ENCODE measurements around the gene DPF3. TPM values are rescaled to one million over a fixed set of nuclear protein-coding genes. Genes with fewer than 3 reads are reported as not detected.

Gene DPF3
- total RNA-seq, 3 donors from 2014 or later (not counting 1 experiment from before 2014, with no cell fraction given): 1.4 to 1.8 (median 1.4) TPM

DNA sequence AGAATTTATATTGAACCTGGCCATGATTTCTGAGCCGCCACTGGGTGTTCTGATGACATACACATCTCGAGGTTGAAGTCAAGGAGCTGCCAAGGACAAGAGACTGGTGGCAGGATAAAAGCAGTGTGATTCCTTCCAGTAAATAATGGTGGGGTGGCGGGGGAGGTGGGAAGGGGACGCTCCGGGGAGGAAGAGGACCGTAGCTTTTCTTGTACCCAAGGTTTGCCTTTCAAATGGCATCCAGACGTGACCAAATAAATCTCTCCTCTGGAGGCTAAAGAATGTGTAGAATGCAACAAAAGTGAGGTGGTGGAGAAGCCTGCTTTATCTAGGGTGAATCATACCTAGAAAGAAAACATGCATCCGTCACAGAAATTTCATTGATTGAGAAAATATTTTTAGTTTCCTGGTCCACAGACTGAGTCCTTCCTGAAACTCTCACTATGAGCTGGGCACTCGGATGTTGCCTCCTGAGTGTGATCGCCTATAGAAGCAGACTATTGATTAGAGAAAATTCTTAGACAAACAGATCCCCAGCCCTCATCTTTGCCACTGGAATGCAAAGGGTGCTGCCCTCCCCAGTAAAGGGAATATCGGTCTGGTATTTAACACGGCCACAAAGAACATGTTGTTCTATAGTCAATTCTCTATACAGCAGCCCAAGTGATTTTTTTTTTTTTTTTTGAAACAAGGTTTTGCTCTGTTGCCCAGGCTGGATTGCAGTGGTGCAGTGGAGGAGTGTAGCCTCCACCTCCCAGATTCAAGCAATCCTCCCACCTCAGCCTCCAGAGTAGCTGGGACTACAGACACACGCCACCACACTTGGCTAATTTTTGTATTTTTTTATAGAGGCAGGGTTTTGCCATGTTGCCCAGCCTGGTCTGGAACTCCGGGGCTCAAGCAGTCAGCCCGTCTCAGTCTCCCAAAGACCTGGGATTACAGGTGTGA lies 112.1 kb downstream of the DPF3 start:
- no peak for TF ChIP-seq CTCF (IDR thresholded peaks at IDR 0.05)
- no peaks in the 10 kb centered on the region for H3K36me3 ChIP-seq (ENCODE audit: control insufficient read depth, insufficient read depth, low read length)
- Mint-ChIP-seq H3K36me3 (no peaks in the 10 kb centered on the region), H3K27me3 (ENCODE audit: low read depth in 2 of 2) (peaks cover 4 to 6% of the 10 kb centered on the region in 2 donors), H3K4me1 (peaks cover 7 to 9% of the 10 kb centered on the region in 2 donors), H3K4me3 (no peak overlapping the region), H3K9me3 (peaks cover 0 to 2% of the 10 kb centered on the region in 2 donors), H3K27ac (no peak overlapping the region)
- DNase-seq (no peak), ATAC-seq (no peak)
- H3K27ac ChIP-seq (ENCODE audit: low read length): no peak overlapping the region
- peaks cover 3% of the 10 kb centered on the region for H3K4me1 ChIP-seq (ENCODE audit: control insufficient read depth, insufficient read depth, low read length)
- H3K27me3 ChIP-seq (ENCODE audit: control insufficient read depth, insufficient read depth, low read length): no peaks in the 10 kb centered on the region
- peaks cover 5% of the 10 kb centered on the region for H3K9me3 ChIP-seq (ENCODE audit: control insufficient read depth, insufficient read depth, low read length)
- intact Hi-C loops (cut with micrococcal nuclease): no loop called here
- H3K4me3 ChIP-seq (ENCODE audit: low read length): no peak overlapping the region
- WGBS (ENCODE audit: insufficient coverage): 88% methylated on average over 15 of the region's 15 CpGs

DNA sequence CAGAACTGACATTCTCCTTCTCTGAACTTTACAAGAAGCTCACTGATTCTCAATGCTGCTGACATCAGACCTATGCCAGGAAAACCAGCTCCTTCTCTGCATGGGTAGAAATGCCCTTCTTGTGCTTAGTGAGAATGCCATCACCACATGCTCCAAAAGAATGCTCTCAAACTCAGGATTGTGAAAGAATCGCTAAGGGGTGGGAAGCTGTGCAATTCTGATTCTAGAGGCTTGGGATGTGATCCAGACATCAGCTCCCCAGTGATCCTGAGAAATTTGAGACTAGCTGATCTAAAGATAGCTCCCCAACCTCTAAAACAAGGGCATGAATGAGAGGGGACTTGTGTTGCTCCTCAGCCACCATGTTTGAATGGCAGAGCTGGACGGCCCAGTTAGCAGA lies 113.2 kb downstream of the DPF3 start:
- Histone ChIP-seq H3K4me1 (ENCODE audit: control insufficient read depth, insufficient read depth, low read length) (peaks cover 11% of the 10 kb centered on the region), H3K9me3 (ENCODE audit: control insufficient read depth, insufficient read depth, low read length) (peaks cover 5% of the 10 kb centered on the region), H3K27me3 (ENCODE audit: control insufficient read depth, insufficient read depth, low read length) (no peaks in the 10 kb centered on the region), H3K36me3 (ENCODE audit: control insufficient read depth, insufficient read depth, low read length) (no peaks in the 10 kb centered on the region), H3K27ac (ENCODE audit: low read length) (no peak overlapping the region), H3K4me3 (ENCODE audit: low read length) (no peak overlapping the region)
- no peaks in the 10 kb centered on the region for H3K36me3 Mint-ChIP-seq
- peaks cover 6 to 12% of the 10 kb centered on the region in 2 donors for H3K27me3 Mint-ChIP-seq (ENCODE audit: low read depth in 2 of 2)
- H3K4me1 Mint-ChIP-seq: peaks cover 10 to 13% of the 10 kb centered on the region in 2 donors
- H3K27ac Mint-ChIP-seq: no peak overlapping the region
- ATAC-seq (no peak), DNase-seq (no peak)
- peaks cover 0 to 2% of the 10 kb centered on the region in 2 donors for H3K9me3 Mint-ChIP-seq
- no peak for TF ChIP-seq CTCF (IDR thresholded peaks at IDR 0.05)
- intact Hi-C loops (cut with micrococcal nuclease): no loop called here
- 100% methylated on average over 2 of the region's 2 CpGs for WGBS (ENCODE audit: insufficient coverage)
- no peak overlapping the region for H3K4me3 Mint-ChIP-seq

DNA sequence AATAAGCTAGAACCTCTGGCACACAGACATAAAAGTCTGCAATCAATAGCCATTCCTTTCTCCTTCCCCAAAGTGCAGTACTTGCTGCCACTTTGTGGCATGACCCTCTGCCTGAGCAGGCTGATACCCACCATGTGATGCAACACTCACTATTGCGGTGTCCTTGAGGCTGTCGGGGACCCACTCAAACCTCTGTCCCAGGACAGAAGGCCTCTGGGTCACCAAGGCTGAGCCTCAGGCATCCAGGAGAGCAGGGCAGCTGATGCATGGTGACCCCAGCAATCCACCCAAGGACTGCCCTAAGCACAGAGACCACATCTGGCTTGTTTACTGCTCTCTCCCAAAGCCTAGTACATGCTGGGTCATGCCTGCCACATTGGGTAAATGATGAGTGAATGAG lies 114.2 kb downstream of the DPF3 start:
- Histone ChIP-seq H3K27ac (ENCODE audit: low read length) (no peak overlapping the region), H3K36me3 (ENCODE audit: control insufficient read depth, insufficient read depth, low read length) (no peaks in the 10 kb centered on the region), H3K4me3 (ENCODE audit: low read length) (no peak overlapping the region), H3K4me1 (ENCODE audit: control insufficient read depth, insufficient read depth, low read length) (peaks cover 11% of the 10 kb centered on the region), H3K27me3 (ENCODE audit: control insufficient read depth, insufficient read depth, low read length) (no peaks in the 10 kb centered on the region), H3K9me3 (ENCODE audit: control insufficient read depth, insufficient read depth, low read length) (peaks cover 5% of the 10 kb centered on the region)
- H3K27ac Mint-ChIP-seq: no peak overlapping the region
- H3K27me3 Mint-ChIP-seq (ENCODE audit: low read depth in 2 of 2): peaks cover 8 to 20% of the 10 kb centered on the region in 2 donors
- H3K4me3 Mint-ChIP-seq: no peak overlapping the region
- peaks cover 10 to 13% of the 10 kb centered on the region in 2 donors for H3K4me1 Mint-ChIP-seq
- TF ChIP-seq CTCF (IDR thresholded peaks at IDR 0.05): no peak
- ATAC-seq (no peak), DNase-seq (no peak)
- 88% methylated on average over 2 of the region's 2 CpGs for WGBS (ENCODE audit: insufficient coverage)
- intact Hi-C loops (cut with micrococcal nuclease): no loop called here
- peaks cover 0 to 2% of the 10 kb centered on the region in 2 donors for H3K9me3 Mint-ChIP-seq
- H3K36me3 Mint-ChIP-seq: no peaks in the 10 kb centered on the region
